HL-60 (cell line): ENCODE data around the gene ZFTA.

ENCODE experiments used
- GABPA ChIP-seq: IDR thresholded peaks from 2 replicates; pipeline ENCODE4 v1.6.1; 2012; ENCODE audit warnings: low read depth
- POLR2AphosphoS5 ChIP-seq: IDR thresholded peaks from 2 replicates; pipeline ENCODE4 v1.6.1; 2012; ENCODE audit warnings: low read depth
- TF ChIP-seq, protein P1 (sequence below): IDR thresholded peaks from one replicate; pipeline ENCODE4 v1.5.1; 2011; ENCODE audit warnings: low read length, control low read depth, inconsistent platforms; ENCODE audit not compliant: insufficient read depth
- TF ChIP-seq, protein P2 (sequence below): IDR thresholded peaks from 2 replicates; pipeline ENCODE4 v1.6.1; 2012; ENCODE audit warnings: low read depth; ENCODE audit not compliant: insufficient replicate concordance

DNA sequence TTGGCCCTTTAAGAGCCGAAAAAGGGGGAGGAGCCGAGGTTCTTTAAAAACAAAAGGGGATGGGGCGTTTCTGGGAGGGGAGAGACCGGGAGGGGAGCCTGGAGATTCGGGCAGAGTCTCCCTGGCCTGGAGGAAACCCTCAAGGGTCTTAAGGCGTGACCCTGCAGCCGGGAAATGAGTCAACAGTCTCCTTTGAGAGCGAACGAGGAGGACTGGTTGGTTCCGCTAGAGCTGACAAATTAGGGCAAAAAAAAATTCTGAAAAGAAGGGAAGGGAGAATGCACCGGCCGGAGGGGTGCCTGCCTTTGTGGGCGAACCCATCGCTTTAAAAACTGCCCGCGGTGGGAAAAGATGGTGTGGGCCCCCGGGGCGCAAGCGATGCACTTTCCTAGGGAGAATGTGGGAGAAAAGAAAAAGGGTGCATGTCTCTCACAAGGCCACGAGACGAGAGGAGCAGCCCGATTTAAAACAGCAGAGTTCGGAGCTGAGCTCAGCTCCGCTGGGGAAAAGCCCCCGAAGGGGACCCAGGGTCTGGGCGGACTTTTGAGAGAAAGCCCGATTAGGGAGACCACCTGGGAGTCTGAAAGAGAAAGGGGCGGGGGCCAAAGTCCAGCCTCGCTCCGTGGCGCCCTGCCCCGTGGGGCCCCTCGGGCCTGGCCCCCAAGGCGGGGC, 874 bp downstream of the ZFTA start:
- TF ChIP-seq, protein P1, sequence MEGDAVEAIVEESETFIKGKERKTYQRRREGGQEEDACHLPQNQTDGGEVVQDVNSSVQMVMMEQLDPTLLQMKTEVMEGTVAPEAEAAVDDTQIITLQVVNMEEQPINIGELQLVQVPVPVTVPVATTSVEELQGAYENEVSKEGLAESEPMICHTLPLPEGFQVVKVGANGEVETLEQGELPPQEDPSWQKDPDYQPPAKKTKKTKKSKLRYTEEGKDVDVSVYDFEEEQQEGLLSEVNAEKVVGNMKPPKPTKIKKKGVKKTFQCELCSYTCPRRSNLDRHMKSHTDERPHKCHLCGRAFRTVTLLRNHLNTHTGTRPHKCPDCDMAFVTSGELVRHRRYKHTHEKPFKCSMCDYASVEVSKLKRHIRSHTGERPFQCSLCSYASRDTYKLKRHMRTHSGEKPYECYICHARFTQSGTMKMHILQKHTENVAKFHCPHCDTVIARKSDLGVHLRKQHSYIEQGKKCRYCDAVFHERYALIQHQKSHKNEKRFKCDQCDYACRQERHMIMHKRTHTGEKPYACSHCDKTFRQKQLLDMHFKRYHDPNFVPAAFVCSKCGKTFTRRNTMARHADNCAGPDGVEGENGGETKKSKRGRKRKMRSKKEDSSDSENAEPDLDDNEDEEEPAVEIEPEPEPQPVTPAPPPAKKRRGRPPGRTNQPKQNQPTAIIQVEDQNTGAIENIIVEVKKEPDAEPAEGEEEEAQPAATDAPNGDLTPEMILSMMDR: no peak
- TF ChIP-seq, protein P2, sequence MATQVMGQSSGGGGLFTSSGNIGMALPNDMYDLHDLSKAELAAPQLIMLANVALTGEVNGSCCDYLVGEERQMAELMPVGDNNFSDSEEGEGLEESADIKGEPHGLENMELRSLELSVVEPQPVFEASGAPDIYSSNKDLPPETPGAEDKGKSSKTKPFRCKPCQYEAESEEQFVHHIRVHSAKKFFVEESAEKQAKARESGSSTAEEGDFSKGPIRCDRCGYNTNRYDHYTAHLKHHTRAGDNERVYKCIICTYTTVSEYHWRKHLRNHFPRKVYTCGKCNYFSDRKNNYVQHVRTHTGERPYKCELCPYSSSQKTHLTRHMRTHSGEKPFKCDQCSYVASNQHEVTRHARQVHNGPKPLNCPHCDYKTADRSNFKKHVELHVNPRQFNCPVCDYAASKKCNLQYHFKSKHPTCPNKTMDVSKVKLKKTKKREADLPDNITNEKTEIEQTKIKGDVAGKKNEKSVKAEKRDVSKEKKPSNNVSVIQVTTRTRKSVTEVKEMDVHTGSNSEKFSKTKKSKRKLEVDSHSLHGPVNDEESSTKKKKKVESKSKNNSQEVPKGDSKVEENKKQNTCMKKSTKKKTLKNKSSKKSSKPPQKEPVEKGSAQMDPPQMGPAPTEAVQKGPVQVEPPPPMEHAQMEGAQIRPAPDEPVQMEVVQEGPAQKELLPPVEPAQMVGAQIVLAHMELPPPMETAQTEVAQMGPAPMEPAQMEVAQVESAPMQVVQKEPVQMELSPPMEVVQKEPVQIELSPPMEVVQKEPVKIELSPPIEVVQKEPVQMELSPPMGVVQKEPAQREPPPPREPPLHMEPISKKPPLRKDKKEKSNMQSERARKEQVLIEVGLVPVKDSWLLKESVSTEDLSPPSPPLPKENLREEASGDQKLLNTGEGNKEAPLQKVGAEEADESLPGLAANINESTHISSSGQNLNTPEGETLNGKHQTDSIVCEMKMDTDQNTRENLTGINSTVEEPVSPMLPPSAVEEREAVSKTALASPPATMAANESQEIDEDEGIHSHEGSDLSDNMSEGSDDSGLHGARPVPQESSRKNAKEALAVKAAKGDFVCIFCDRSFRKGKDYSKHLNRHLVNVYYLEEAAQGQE: no peak
- TF ChIP-seq POLR2AphosphoS5 (no peak), GABPA (no peak)
